Mucosa of descending colon (tissue), 3 donors: Measurements from ENCODE around the gene SLC27A1. TPM values are rescaled to one million over a fixed set of nuclear protein-coding genes. Genes with fewer than 3 reads are reported as not detected.

Experiments
- ATAC-seq: fragments of 200-7000 bp; cut with Tn5 transposase; one replicate; pipeline ENCODE4 v1.9.1; 2020; ENCODE audit warnings: mild to moderate bottlenecking, moderate library complexity
- DNase-seq, 3 donors: peaks; one replicate each; pipeline ENCODE4 v3.0.0-alpha.2; 2020
- H3K36me3 ChIP-seq: fragments of 200-600 bp; one replicate; pipeline ENCODE4 v1.8.0; 2021; ENCODE audit warnings: low read depth, mild to moderate bottlenecking
- H3K4me1 ChIP-seq: fragments of 200-600 bp; one replicate; pipeline ENCODE4 v1.8.0; 2021; ENCODE audit warnings: low read depth, mild to moderate bottlenecking
- H3K4me3 ChIP-seq: fragments of 200-600 bp; one replicate; pipeline ENCODE4 v1.8.0; 2021; ENCODE audit warnings: mild to moderate bottlenecking
- H3K9me3 ChIP-seq: fragments of 200-600 bp; one replicate; pipeline ENCODE4 v1.8.0; 2021; ENCODE audit warnings: mild to moderate bottlenecking
- CTCF ChIP-seq: fragments of 200-600 bp; IDR thresholded peaks from one replicate; pipeline ENCODE4 v1.8.0; 2022; ENCODE audit warnings: antibody characterized with exemption, mild to moderate bottlenecking
- intact Hi-C, 2 donors: fragments of 100-400 bp; cut with DNase I in 1 of 2; cut with micrococcal nuclease in 1 of 2; formaldehyde crosslinking; loops; one replicate each; pipeline versions ENCODE4 v1.11.0 to v1.11.1; 2022; cut with DNase I, micrococcal nuclease
- total RNA-seq, 3 donors: library from RNA; stranded (reverse); fragmentation: NEBNext Ultra II Directional in 2 of 3; extraction: Animal tissue kit (Norgen Biotek cat#: 25700) in 2 of 3; gene quantifications; one replicate each; pipeline versions ENCODE4 v1.2.1 to v1.2.4, GENCODE V29; 2021 to 2023
- donor health status: DM: no; HTN: no; CAD: no; lungs with moderate emphysema.
- donor health status: DM: no; HTN: no; CAD: no.
- donor health status: DM: no; HTN: yes; CAD: no.

Gene SLC27A1
- total RNA-seq, 3 donors from 2014 or later, result 5.7 to 17.2 (median 6.2) TPM

GRCh38 chr19:17445526-17446165 is 24.7 kb upstream of the SLC27A1 start:
- ATAC-seq (no peak), DNase-seq (no peak)
- Histone ChIP-seq H3K4me3 (no peak overlapping the region), H3K4me1 (no peaks in the 10 kb centered on the region), H3K9me3 (no peaks in the 10 kb centered on the region), H3K36me3 (no peaks in the 10 kb centered on the region)
- intact Hi-C loops, result no loop called here
- TF ChIP-seq CTCF, result no peak

- no peak overlapping the region for H3K4me3 ChIP-seq
- H3K9me3 ChIP-seq, result no peaks in the 10 kb centered on the region
- no peak for DNase-seq
- no peak for ATAC-seq
- intact Hi-C loops, result no loop called here
- no peaks in the 10 kb centered on the region for H3K4me1 ChIP-seq
- H3K36me3 ChIP-seq, result no peaks in the 10 kb centered on the region
- TF ChIP-seq CTCF, result no peak
Observed at GRCh38 chr19:17447704-17448130, 22.6 kb upstream of the SLC27A1 start.

- peak; percentile 50 for ATAC-seq
- DNase-seq, result peak; percentile 43 to 65 (median 61)
- Histone ChIP-seq H3K4me3 (no peak within 1 kb of the TSS), H3K9me3 (no peaks in the 10 kb centered on the region), H3K36me3 (no peaks in the 10 kb centered on the region), H3K4me1 (no peaks in the 10 kb centered on the region)
- intact Hi-C loops, result no loop called here
- TF ChIP-seq CTCF, result peak; percentile 22
Observed at GRCh38 chr19:17448131-17448967, 22.0 kb upstream of the SLC27A1 start, which contains the start of gene TMEM221. Gene TMEM221, minus strand, starts transcription at chr19:17448668. Its CDS starts 206 bp downstream, at chr19:17448462.

- intact Hi-C loops, result no loop called here
- ATAC-seq, result peak; percentile 88
- Histone ChIP-seq H3K36me3 (no peaks in the 10 kb centered on the region), H3K4me3 (no peak overlapping the region), H3K9me3 (no peaks in the 10 kb centered on the region), H3K4me1 (no peaks in the 10 kb centered on the region)
- DNase-seq, result no peak
- TF ChIP-seq CTCF, result no peak
Observed at GRCh38 chr19:17450264-17451075, 19.9 kb upstream of the SLC27A1 start.

GRCh38 chr19:17451820-17452219 is 18.5 kb upstream of the SLC27A1 start:
- no peaks in the 10 kb centered on the region for H3K36me3 ChIP-seq
- no peak for DNase-seq
- ATAC-seq, result no peak
- H3K4me1 ChIP-seq, result no peaks in the 10 kb centered on the region
- no peaks in the 10 kb centered on the region for H3K9me3 ChIP-seq
- H3K4me3 ChIP-seq, result no peak overlapping the region
- intact Hi-C loops, result no loop called here
- no peak for TF ChIP-seq CTCF
